KOPT-K1 (cell line): Measurements from ENCODE around the gene ACOT2.
"Not testable (repeated sequence)": the region's sequence is repeated elsewhere in the genome, so short reads cannot be mapped to it uniquely, and the experiment has no call there.

Source experiments
- H3K27ac ChIP-seq: fragments of 200-600 bp; sonication (generic); 2 replicates; pipeline ENCODE4 v1.5.1; 2016; ENCODE audit warnings: antibody characterized with exemption, mild to moderate bottlenecking, low read depth, low read length; ENCODE audit not compliant: poor library complexity, severe bottlenecking
- H3K36me3 ChIP-seq: fragments of 200-600 bp; sonication (generic); 2 replicates; pipeline ENCODE4 v1.5.1; 2017; ENCODE audit warnings: antibody characterized with exemption, mild to moderate bottlenecking, low read length, moderate library complexity; ENCODE audit not compliant: insufficient read depth
- H3K9me3 ChIP-seq: fragments of 200-600 bp; sonication (generic); 2 replicates; pipeline ENCODE4 v1.5.1; 2017; ENCODE audit warnings: antibody characterized with exemption, low read length, mild to moderate bottlenecking; ENCODE audit not compliant: insufficient read depth, poor library complexity, severe bottlenecking

ACOT2 gene, protein sequence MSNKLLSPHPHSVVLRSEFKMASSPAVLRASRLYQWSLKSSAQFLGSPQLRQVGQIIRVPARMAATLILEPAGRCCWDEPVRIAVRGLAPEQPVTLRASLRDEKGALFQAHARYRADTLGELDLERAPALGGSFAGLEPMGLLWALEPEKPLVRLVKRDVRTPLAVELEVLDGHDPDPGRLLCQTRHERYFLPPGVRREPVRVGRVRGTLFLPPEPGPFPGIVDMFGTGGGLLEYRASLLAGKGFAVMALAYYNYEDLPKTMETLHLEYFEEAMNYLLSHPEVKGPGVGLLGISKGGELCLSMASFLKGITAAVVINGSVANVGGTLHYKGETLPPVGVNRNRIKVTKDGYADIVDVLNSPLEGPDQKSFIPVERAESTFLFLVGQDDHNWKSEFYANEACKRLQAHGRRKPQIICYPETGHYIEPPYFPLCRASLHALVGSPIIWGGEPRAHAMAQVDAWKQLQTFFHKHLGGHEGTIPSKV

GRCh38 chr14:73569185-73569958, at the start of gene ACOT2:
TSS of gene ACOT2 (plus strand) at chr14:73569213. CDS start at chr14:73569241, 28 bp downstream.
- not testable (repeated sequence) for H3K36me3 ChIP-seq, H3K9me3 ChIP-seq
- peak within 1 kb of the TSS; percentile 74 for H3K27ac ChIP-seq

- H3K27ac ChIP-seq: no peak overlapping the region
- no peaks in the 10 kb centered on the region for H3K9me3 ChIP-seq
- H3K36me3 ChIP-seq: no peaks in the 10 kb centered on the region
These were observed 47.8 kb upstream of the ACOT2 start for GRCh38 chr14:73521229-73521628.

DNA sequence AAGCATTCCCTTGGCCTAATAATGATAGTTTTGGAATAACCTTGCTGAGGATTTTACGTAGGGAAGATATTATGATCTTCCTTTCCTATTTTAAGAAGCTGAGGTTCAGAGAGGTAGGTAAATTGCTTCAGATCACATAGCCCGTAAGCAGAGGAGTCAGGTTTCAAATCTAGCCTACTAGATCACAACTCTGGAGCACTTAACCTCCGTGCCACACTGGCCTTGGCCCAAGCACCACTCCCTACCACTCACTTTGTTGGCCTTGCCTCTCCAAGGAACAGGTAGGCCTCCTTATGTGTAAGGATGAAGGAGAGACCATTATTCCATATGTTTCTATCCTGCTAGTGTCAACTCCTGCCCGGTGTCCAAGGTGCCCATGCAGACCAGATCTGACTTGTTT, 44.5 kb upstream of the ACOT2 start:
- Histone ChIP-seq H3K9me3 (no peaks in the 10 kb centered on the region), H3K27ac (no peak overlapping the region), H3K36me3 (no peaks in the 10 kb centered on the region)

DNA sequence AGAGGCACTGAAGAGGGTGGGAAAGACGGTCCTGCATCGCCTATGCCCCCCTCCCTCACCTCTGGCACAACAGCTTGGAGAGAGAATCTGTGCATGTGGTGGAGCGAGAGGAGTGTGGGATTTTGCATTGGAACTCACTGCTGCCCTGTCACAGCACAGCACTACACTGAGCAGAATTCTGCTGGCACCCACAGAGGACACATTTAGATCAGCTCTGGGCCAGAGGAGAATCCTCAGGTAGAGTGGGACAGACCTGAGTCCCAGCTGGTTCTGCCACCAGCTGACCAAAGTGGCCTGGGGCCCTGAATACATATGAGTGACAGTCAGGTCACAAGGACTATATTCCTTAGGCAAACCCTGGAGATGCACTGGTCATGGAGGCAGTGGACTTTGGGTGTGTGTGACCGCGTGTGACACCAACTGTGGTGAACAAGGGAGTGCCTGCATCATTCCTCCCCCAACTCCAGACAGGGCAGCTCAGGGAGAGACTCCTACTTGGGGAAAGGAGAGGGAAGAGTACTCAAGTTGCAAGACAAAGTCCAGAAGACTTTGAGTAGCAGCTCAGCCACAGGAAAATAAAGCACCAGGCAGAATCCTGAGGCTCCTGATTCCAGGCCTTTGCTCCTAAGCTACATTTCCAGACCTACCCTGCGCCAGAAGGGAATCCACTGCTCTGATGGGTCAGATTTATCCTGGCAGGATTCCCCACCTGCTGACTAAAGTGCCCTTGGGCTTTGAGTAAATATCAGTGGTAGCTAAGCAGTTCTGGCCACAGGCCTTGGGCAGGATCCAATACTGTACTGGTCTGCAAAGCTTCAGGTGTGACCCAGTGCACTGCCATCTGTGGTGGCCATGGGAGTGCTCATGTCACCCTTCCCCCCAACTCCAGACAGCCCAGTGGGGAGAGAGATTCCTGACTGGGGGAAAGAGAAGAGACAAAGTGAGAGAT, 42.7 kb upstream of the ACOT2 start:
- Histone ChIP-seq H3K9me3 (no peaks in the 10 kb centered on the region), H3K36me3 (no peaks in the 10 kb centered on the region), H3K27ac (no peak overlapping the region)

GRCh38 chr14:73529356-73529755, 39.7 kb upstream of the ACOT2 start:
- H3K36me3 ChIP-seq, H3K27ac ChIP-seq, H3K9me3 ChIP-seq: not testable (repeated sequence)

- H3K36me3 ChIP-seq, H3K27ac ChIP-seq, H3K9me3 ChIP-seq: not testable (repeated sequence)
These were observed 37.0 kb upstream of the ACOT2 start for GRCh38 chr14:73531971-73532370.

DNA sequence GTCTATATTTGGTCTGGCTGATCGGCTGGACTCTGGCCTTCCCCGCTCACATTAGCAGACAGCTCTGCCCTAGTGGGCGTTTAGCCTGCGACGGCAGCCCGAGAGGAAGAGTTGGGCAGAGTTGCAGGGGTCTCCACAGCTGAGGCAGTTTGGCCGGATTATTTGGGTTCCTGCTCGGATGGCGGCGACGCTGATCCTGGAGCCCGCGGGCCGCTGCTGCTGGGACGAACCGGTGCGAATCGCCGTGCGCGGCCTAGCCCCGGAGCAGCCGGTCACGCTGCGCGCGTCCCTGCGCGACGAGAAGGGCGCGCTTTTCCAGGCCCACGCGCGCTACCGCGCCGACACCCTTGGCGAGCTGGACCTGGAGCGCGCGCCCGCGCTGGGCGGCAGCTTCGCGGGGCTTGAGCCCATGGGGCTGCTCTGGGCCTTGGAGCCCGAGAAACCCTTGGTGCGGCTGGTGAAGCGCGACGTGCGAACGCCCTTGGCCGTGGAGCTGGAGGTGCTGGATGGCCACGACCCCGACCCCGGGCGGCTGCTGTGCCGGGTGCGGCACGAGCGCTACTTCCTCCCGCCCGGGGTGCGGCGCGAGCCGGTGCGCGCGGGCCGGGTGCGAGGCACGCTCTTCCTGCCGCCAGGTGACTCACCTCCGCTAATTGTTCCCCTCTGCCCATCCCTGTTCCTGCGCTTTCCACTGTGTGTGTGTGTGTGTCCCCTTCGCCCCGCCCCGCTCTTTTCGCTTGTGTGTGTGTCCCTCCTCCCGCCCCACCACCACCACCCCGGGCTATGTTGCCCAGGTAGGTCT, 31.6 kb upstream of the ACOT2 start:
- not testable (repeated sequence) for H3K9me3 ChIP-seq, H3K36me3 ChIP-seq, H3K27ac ChIP-seq

DNA sequence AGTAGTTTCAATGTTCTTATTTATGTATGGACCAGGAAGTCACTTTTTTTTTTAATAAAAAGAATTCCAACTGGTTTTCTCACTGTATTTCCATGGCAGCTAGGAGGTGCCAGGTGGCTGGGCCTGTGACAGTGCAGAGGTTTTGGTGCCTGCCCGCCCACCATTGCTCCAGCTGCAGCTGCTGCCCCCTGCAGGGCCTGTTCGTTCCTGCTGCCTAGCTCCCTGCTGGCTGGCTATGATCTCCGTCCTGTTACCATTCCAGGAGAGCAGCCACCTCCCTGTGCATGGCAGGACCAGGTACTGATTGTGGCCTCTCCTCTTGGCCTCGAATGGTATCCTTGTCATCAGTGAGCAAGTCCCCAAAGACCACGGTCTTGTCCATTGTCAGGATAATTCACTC, 30.0 kb upstream of the ACOT2 start:
- not testable (repeated sequence) for H3K9me3 ChIP-seq, H3K36me3 ChIP-seq, H3K27ac ChIP-seq

- not testable (repeated sequence) for H3K9me3 ChIP-seq, H3K27ac ChIP-seq, H3K36me3 ChIP-seq
These were observed 26.1 kb upstream of the ACOT2 start for GRCh38 chr14:73542961-73543360.

DNA sequence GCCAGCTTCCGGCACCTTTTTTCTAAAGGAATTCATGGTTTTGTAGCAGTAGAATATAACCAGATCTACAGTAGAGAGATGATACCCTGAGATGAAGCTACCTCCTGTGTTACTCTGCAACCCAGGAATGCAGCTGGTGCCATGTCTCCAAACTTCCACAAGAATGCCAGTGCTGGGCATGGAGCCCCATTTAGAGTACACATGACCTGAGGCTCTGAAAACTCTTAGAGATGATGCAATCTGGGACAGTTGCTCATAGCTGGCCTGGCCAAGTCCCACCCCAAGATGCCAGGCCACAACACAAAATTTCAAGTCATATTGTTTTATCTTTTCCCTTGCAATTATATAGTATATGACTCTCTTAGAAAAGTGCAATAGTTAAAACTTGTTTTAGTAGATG, 23.7 kb upstream of the ACOT2 start:
- H3K9me3 ChIP-seq, H3K27ac ChIP-seq, H3K36me3 ChIP-seq: not testable (repeated sequence)

DNA sequence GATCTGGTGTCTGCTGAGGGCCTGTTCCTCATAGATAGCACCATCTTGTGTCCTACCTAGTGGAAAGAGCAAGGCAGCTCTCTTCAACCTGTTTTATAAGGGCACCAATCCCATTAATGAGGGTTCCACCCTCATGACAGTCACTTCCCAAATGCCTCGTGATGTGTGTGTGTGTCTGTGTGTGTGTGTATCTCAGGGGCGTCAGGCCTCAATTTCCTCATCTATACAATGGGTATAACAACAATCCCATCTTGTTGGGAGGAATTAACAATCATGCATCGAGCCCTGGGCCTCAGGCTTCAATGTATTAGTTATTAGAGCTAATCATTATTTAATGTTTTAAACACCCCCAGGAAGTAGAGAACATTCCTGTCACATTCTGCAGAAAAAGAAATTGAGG, 19.9 kb upstream of the ACOT2 start:
- H3K36me3 ChIP-seq, H3K27ac ChIP-seq, H3K9me3 ChIP-seq: not testable (repeated sequence)

GRCh38 chr14:73549889-73550524, 19.0 kb upstream of the ACOT2 start:
- not testable (repeated sequence) for H3K9me3 ChIP-seq, H3K27ac ChIP-seq

GRCh38 chr14:73553845-73554244, 15.2 kb upstream of the ACOT2 start:
- Histone ChIP-seq H3K9me3 (no peaks in the 10 kb centered on the region), H3K36me3 (no peaks in the 10 kb centered on the region), H3K27ac (no peak overlapping the region)

More at GRCh38 chr14:73549889-73550524, 19.0 kb upstream of the ACOT2 start:
- H3K36me3 ChIP-seq: not testable (repeated sequence)

DNA sequence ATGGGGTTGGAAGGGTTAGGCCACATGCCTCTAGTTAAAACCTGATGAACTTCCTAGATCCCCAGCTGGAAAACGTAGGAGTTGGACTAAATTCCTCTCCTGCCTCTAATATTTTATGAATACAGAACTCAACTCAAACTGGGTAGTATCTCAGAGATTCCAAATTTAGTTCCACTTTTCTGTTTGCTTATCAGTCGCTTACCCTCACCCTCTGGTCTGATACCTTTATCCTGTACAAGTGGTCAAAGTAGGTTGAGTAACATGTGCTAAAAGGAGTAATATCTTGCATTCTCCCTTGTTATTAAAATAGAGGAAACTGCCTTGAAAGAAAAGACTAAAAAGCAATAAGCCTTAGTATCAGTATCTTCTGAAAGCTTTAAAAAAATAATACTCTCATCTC, 11.8 kb upstream of the ACOT2 start:
- not testable (repeated sequence) for H3K27ac ChIP-seq, H3K36me3 ChIP-seq, H3K9me3 ChIP-seq
